Keratinocyte (primary cell): ENCODE results near the gene MCF2L2. TPM values are rescaled to one million over a fixed set of nuclear protein-coding genes. Genes with fewer than 3 reads are reported as not detected.

Source experiments
- DNase-seq: peaks from one replicate; pipeline ENCODE4 v3.0.0-alpha.2; 2011; ENCODE audit warnings: low read depth, missing footprints, low spot score
- FAIRE-seq: peaks from 2 replicates; lab custom pipeline; 2011; peaks lifted over from hg19 to GRCh38; lab: Jason Lieb, UNC
- H2AFZ ChIP-seq: 2 replicates; pipeline ENCODE4 v1.6.0; 2012; ENCODE audit warnings: low read length, control low read depth, inconsistent platforms; ENCODE audit not compliant: control insufficient read depth
- H3K27ac ChIP-seq: 2 replicates; pipeline ENCODE4 v1.5.1; 2011; ENCODE audit warnings: low read length; ENCODE audit not compliant: control insufficient read depth, insufficient read depth
- H3K27me3 ChIP-seq: 3 replicates; pipeline ENCODE4 v1.6.0; 2011; ENCODE audit warnings: low read length; ENCODE audit not compliant: control insufficient read depth, insufficient read depth; ENCODE audit errors: extremely low read depth
- H3K36me3 ChIP-seq, 2 experiments: 2 replicates in 1 of 2; 3 replicates in 1 of 2; pipeline ENCODE4 v1.5.1; 2011; ENCODE audit warnings: low read length in 2 of 2, mild to moderate bottlenecking in 1 of 2; ENCODE audit not compliant: control insufficient read depth in 2 of 2, insufficient read depth in 2 of 2; ENCODE audit errors: extremely low read depth in 1 of 2
- H3K4me1 ChIP-seq: 3 replicates; pipeline ENCODE4 v1.5.1; 2011; ENCODE audit warnings: low read length; ENCODE audit not compliant: control insufficient read depth, insufficient read depth; ENCODE audit errors: extremely low read depth
- H3K4me2 ChIP-seq: 3 replicates; pipeline ENCODE4 v1.6.0; 2011; ENCODE audit warnings: low read depth, low read length; ENCODE audit not compliant: control insufficient read depth, insufficient read depth; ENCODE audit errors: extremely low read depth
- H3K4me3 ChIP-seq, 3 experiments: fragments of 200-600 bp in 1 of 3; sonication (generic) in 1 of 3; 2 replicates in 2 of 3; 3 replicates in 1 of 3; pipeline ENCODE4 v1.5.1; 2011 to 2016; ENCODE audit warnings: low read length in 3 of 3, mild to moderate bottlenecking in 3 of 3, control low read depth in 2 of 3, inconsistent platforms in 1 of 3, low read depth in 1 of 3, mixed read lengths in 1 of 3, mixed run types in 1 of 3, moderate library complexity in 1 of 3; ENCODE audit not compliant: control insufficient read depth in 2 of 3, insufficient read depth in 2 of 3; ENCODE audit errors: extremely low read depth in 1 of 3
- H3K79me2 ChIP-seq: 2 replicates; pipeline ENCODE4 v1.6.0; 2012; ENCODE audit warnings: low read length; ENCODE audit not compliant: control insufficient read depth, insufficient read depth
- H3K9ac ChIP-seq: 3 replicates; pipeline ENCODE4 v1.6.0; 2011; ENCODE audit warnings: low read length; ENCODE audit not compliant: control insufficient read depth, insufficient read depth; ENCODE audit errors: extremely low read depth
- H3K9me1 ChIP-seq: 3 replicates; pipeline ENCODE4 v1.6.0; 2011; ENCODE audit warnings: low read length; ENCODE audit not compliant: control insufficient read depth, insufficient read depth; ENCODE audit errors: extremely low read depth
- H3K9me3 ChIP-seq: 2 replicates; pipeline ENCODE4 v1.5.1; 2012; ENCODE audit warnings: low read depth, low read length; ENCODE audit not compliant: control insufficient read depth
- H4K20me1 ChIP-seq: 3 replicates; pipeline ENCODE4 v1.6.0; 2011; ENCODE audit warnings: low read length; ENCODE audit not compliant: control insufficient read depth, insufficient read depth; ENCODE audit errors: extremely low read depth
- CTCF ChIP-seq, 3 experiments: IDR thresholded peaks in 1 of 3; conservative IDR thresholded peaks in 1 of 3; optimal IDR thresholded peaks in 1 of 3; 2 replicates in 2 of 3; 3 replicates in 1 of 3; pipeline versions ENCODE3 to v1.5.1; 2011; ENCODE audit warnings: low read length in 3 of 3, mild to moderate bottlenecking in 3 of 3, moderate library complexity in 2 of 3, control low read depth in 1 of 3, inconsistent platforms in 1 of 3; ENCODE audit not compliant: insufficient read depth in 2 of 3; ENCODE audit errors: extremely low read depth in 1 of 3
- EZH2 ChIP-seq: IDR thresholded peaks from one replicate; pipeline ENCODE4 v1.6.1; 2012; ENCODE audit warnings: inconsistent platforms, mild to moderate bottlenecking, low read length, moderate library complexity
- dilution Hi-C: fragments of 300-500 bp; cut with MboI; formaldehyde crosslinking; loops from one replicate; pipeline ENCODE4 v1.7.0; 2020; ENCODE audit warnings: low sequenced_read_pairs; ENCODE audit not compliant: extremely low pct_ligation_motif_present
- polyA plus RNA-seq, 5 experiments: library from polyadenylated mRNA; depleted of rRNA in 3 of 5; stranded (reverse) in 3 of 5; stranded (forward) in 1 of 5; unstranded in 1 of 5; fragments of >200 nt; gene quantifications; 1 replicate in 1 of 5; 2 replicates in 3 of 5; 3 replicates in 1 of 5; pipeline versions ENCODE4 v1.2.1 to v1.2.3, GENCODE V29; 2011 to 2012; ENCODE audit warnings: missing spikeins in 2 of 5, low read depth in 1 of 5, low replicate concordance in 1 of 5

MCF2L2 gene
- polyA plus RNA-seq, 1 donor (not counting 4 experiments of a cell fraction or from before 2014, with no cell fraction given), result 0.26 TPM

DNA sequence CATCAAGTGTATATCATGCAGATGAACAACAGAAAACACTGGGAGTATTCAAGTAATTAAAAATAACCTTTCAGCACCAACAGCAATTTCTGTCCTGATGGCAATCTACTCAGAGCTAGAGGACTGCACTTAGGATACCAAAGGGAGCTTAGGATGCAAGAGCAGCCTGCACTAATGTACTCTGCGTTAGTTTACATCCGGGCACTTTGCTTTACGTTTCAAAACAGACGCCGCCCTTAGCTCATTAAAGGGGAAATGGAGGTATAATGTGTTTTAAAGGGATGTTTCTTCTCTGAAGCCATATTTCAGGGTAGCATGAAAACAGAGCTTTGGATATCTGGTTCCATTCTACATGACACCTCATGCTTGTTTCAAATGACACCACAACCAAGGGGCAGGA, 189.4 kb downstream of the MCF2L2 start:
- dilution Hi-C loops, result no loop called here
- no peak overlapping the region for H2AFZ ChIP-seq
- peaks cover 1% of the 10 kb centered on the region for H3K4me1 ChIP-seq

DNA sequence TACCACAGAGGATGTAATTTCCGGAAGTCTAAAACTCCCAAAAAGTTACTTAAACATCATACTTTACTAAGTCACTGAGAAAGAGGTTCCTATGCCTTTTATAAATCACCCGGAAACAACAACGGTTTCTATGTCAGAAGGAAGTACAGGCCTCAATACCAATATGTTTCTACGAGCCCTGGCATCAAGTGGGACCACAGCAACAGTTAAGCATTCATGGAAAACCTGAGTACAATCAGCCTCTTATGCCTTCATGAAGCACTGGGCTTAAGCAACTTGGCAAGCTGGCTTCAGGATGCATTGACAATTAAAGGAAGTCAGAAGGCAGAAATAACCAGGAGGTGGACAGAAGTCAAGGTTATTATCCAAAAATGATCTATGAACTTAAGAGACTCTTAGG, 194.5 kb downstream of the MCF2L2 start:
- no peaks in the 10 kb centered on the region for H3K4me1 ChIP-seq
- no peaks in the 10 kb centered on the region for H3K36me3 ChIP-seq
- no peaks in the 10 kb centered on the region for H3K79me2 ChIP-seq
- no peak overlapping the region for H3K4me3 ChIP-seq
- FAIRE-seq (peak; percentile 32), DNase-seq (no peak)
- no peak overlapping the region for H3K4me2 ChIP-seq
- no peak overlapping the region for H2AFZ ChIP-seq
- TF ChIP-seq EZH2 (no peak), CTCF (optimal IDR thresholded peaks at IDR 0.05 in 1 of 3, IDR thresholded peaks at IDR 0.05 in 1 of 3, conservative IDR thresholded peaks at IDR 0.05 in 1 of 3; ENCODE audit: extremely low read depth in 1 of 3, insufficient read depth in 2 of 3, low read length in 3 of 3) (no peak)
- dilution Hi-C loops, result no loop called here
- H3K9ac ChIP-seq, result no peak overlapping the region
- H3K27me3 ChIP-seq, result no peaks in the 10 kb centered on the region
- no peaks in the 10 kb centered on the region for H3K9me1 ChIP-seq
- no peaks in the 10 kb centered on the region for H4K20me1 ChIP-seq
- H3K9me3 ChIP-seq, result no peaks in the 10 kb centered on the region
- no peak overlapping the region for H3K27ac ChIP-seq

More for the DNA sequence above, 189.4 kb downstream of the MCF2L2 start:
- DNase-seq, result no peak
- Histone ChIP-seq H3K27me3 (no peaks in the 10 kb centered on the region), H3K4me2 (no peak overlapping the region), H3K4me3 (no peak overlapping the region), H3K9ac (no peak overlapping the region), H3K79me2 (no peaks in the 10 kb centered on the region), H3K36me3 (no peaks in the 10 kb centered on the region), H3K9me3 (no peaks in the 10 kb centered on the region), H4K20me1 (no peaks in the 10 kb centered on the region), H3K9me1 (no peaks in the 10 kb centered on the region), H3K27ac (no peak overlapping the region)
- FAIRE-seq, result no peak
- no peak for TF ChIP-seq EZH2
- no peak for TF ChIP-seq CTCF (optimal IDR thresholded peaks at IDR 0.05 in 1 of 3, IDR thresholded peaks at IDR 0.05 in 1 of 3, conservative IDR thresholded peaks at IDR 0.05 in 1 of 3; ENCODE audit: extremely low read depth in 1 of 3, insufficient read depth in 2 of 3, low read length in 3 of 3)
